ENCODE measurements around the gene GLB1L.
"Not testable (repeated sequence)": the region's sequence is repeated elsewhere in the genome, so short reads cannot be mapped to it uniquely, and the experiment has no call there.

GLB1L gene

GRCh38 chr2:219280651-219281050 is 35.4 kb upstream of the GLB1L start:
- DNase-seq (ENCODE audit: low spot score) = no peak

- no peak for DNase-seq (ENCODE audit: low spot score)
Observed at GRCh38 chr2:219279916-219280516, 34.8 kb upstream of the GLB1L start.

- peak; percentile 99 for DNase-seq (ENCODE audit: low spot score)
Observed at GRCh38 chr2:219279151-219279915, 34.1 kb upstream of the GLB1L start, which contains the start of gene DNAJB2. TSS of gene DNAJB2 (plus strand) at chr2:219279366. CDS start at chr2:219279834, 468 bp downstream.

- DNase-seq (ENCODE audit: low spot score) = no peak
Observed at GRCh38 chr2:219278655-219279150, 33.5 kb upstream of the GLB1L start.

- peak; percentile 83 for DNase-seq (ENCODE audit: low spot score)
Observed at GRCh38 chr2:219277703-219278654, 32.7 kb upstream of the GLB1L start.

DNA sequence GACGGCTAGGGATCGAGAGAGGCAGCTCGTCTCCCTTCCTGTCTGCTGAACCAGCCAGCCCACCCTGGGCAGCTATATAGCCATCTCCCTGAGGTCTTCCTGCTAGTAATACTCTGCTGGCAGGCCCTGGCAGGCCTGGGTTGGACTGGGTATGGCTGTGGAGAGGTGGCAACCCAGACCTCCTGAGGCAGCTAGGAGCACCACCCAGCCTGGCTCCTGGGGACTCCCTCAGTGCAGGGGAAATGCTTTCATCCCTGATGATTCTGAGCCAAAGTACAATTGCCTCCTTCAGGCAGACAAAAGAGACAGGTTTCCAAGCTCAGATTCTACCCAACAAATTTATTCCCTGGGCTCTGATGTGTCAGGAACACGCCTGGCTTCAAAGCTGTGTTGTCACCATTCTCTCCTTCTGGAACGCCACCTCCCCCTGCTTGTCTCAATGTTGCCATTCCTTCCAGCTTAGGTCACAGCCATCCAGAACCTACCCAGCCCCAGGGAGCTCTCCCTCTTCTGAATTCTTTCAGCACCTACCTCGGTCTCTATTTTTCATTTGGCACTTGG is 29.2 kb upstream of the GLB1L start:
- peak; percentile 73 for DNase-seq (ENCODE audit: low spot score)

- DNase-seq (ENCODE audit: low spot score) = no peak
Observed at GRCh38 chr2:219273937-219274336, 28.7 kb upstream of the GLB1L start.

DNA sequence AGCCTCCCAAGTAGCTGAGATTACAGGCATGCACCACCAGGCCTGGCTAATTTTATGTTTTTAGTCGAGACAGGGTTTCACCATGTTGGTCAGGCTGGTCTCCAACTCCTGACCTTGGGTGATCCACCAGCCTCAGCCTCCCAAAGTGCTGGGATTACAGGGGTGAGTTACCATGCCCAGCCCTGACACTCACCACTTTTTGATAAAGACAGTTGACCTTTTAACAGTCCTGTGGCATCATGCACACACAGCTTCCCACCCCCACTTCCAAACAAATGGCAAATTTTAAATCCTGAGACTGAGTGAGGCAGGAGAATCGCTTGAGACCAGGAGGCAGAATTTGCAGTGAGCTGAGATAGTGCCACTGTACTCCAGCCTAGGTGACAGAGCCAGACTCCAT is 27.8 kb upstream of the GLB1L start:
- DNase-seq (ENCODE audit: low spot score) = no peak

DNA sequence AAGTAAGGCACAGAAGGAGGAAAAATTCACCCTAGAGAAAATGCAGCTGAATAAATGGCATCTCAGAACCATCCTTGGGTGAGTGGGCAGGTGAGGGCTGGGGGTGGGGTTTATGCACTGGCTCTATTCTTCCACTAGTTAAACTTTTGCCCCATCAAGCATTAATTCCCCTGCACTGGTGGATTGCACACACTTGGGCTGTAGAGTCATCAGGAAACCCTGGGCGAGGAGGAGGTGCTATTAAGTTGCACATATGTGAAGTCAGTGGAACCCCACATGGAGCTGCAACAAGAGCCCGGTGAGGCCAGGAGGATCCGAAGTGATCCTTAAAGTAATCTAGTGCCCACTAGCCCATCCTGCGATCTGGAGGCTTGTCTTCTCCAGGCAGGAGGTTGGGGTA is 27.1 kb upstream of the GLB1L start:
- no peak for DNase-seq (ENCODE audit: low spot score)

GRCh38 chr2:219271021-219271420 is 25.8 kb upstream of the GLB1L start:
- no peak for DNase-seq (ENCODE audit: low spot score)

- no peak for DNase-seq (ENCODE audit: low spot score)
Observed at GRCh38 chr2:219270055-219270372, 24.8 kb upstream of the GLB1L start.

DNA sequence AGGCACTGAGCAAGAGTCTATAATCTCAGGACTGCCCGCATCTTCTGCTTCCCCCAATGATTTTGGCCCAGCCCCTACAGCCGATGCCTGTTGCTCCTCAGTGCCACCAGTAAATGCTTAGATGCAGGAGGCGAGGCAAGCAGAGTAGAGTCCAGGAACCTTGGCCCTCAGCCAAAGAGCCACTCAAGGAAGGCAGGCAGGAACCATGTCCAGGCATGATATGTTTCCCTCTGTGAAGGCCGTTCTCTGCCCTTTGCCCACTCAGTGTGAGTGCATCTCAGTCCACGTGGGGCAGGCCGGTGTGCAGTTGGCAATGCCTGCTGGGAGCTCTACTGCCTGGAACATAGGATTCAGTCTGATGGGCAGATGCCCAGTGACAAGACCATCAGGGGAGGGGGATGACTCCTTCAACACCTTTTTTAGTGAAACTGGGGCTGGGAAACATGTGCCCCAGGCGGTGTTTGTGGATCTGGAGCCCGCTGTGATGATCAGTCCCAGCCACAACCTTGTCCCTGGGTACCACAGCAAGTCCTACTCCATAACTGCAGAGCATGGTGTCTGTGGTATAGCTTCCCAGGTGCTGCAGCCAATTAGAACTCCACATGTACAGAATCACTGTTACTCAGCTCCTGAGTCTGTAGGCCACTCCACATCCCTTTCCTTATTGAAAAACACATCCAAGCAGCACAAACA is 24.3 kb upstream of the GLB1L start:
- no peak for DNase-seq (ENCODE audit: low spot score)

GRCh38 chr2:219268294-219268693 is 23.1 kb upstream of the GLB1L start:
- no peak for DNase-seq (ENCODE audit: low spot score)

DNA sequence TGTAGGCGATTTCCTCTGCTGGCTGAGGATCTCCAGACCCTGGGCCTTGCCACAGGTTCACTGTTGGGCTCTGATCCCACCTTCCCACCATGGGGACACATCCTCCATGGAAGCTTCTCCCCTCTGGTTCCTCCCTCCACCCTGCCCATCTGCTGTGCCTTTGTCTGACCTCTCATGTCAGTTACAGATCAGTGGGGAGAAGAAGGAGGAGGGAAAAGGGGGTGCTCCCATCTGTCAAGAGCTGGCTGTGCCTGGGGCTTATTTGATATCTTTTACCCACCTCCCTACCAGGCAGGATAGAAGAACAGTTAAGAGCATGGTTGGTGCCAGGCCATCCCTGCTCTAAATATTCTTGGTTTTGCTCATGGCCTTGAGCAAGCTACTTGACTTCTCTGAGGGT is 21.6 kb upstream of the GLB1L start:
- no peak for DNase-seq (ENCODE audit: low spot score)

GRCh38 chr2:219266232-219266631 is 21.0 kb upstream of the GLB1L start:
- DNase-seq (ENCODE audit: low spot score) = no peak

DNA sequence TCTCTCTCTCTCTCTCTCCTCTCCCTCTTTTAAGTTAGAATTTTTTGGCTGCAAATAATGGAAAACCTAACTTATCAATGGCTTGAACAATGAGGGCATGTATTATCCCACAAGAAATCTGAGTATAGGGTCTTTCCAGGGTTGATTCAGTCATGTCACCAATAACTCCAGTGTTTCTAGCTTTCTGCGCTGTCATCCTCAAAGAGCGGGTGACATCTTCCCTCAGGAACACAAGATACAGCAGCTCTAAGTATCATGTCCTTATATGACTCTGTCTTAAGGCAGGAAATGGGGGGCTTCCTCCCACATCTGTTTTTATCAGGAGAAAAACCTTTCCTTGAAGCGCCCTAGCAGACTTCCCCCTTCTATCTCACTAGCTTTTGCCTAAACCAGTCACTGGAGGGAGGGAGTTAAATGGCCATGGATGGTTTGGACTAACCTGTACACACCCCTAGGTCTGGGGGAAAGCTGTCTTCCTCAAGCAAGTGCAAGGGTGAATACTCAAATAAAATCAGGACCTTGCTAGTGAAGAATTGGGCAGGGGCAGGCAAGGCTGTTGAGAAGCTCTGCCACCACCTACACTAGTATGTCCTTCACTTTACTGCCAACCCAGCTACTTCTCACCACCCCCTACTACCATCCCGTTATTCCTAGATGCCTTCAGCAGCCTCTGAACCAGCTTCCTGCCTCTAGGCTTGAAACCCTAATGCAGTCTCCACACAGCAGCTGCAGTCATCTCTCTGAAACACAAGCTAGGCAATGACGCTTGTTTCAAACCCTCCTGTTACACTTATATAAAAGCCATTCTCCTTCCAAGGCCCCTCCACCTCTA is 16.0 kb upstream of the GLB1L start:
- no peak for DNase-seq (ENCODE audit: low spot score)

DNA sequence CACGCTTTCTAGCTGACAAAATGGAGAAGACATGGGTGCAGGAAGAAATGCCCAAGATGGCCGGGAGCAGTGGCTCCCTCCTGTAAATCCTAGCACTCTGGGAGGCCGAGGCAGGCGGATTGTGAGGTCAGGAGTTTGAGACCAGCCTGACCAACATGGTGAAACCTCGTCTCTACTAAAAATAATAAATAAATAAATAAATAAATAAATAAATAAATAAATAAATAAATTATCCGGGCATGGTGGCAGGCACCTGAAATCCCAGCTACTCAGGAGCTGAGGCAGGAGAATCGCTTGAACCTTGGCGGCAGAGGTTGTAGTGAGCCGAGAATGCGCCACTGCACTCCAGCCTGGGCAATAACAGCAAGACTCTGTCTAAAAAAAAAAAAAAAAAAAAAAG is 13.7 kb upstream of the GLB1L start:
- not testable (repeated sequence) for DNase-seq (ENCODE audit: low spot score)

GRCh38 chr2:219254590-219255201 is 9.5 kb upstream of the GLB1L start:
- no peak for DNase-seq (ENCODE audit: low spot score)

GRCh38 chr2:219253753-219254589 is 8.7 kb upstream of the GLB1L start, which contains the start of gene TUBA4A:
TSS of gene TUBA4A (minus strand) at chr2:219253918. CDS start at chr2:219253858, 60 bp downstream.
- peak; percentile 97 for DNase-seq (ENCODE audit: low spot score)
